HG02588 (cell line): ENCODE results near the gene FXYD2.
"Not testable (repeated sequence)": the region's sequence is repeated elsewhere in the genome, so short reads cannot be mapped to it uniquely, and the experiment has no call there.

Source experiments
- ATAC-seq: cut with Tn5 transposase; IDR thresholded peaks from one replicate; pipeline ENCODE4 v1.9.1; 2021; ENCODE audit warnings: mild to moderate bottlenecking, moderate library complexity; ENCODE audit not compliant: unreplicated experiment

Gene FXYD2

DNA sequence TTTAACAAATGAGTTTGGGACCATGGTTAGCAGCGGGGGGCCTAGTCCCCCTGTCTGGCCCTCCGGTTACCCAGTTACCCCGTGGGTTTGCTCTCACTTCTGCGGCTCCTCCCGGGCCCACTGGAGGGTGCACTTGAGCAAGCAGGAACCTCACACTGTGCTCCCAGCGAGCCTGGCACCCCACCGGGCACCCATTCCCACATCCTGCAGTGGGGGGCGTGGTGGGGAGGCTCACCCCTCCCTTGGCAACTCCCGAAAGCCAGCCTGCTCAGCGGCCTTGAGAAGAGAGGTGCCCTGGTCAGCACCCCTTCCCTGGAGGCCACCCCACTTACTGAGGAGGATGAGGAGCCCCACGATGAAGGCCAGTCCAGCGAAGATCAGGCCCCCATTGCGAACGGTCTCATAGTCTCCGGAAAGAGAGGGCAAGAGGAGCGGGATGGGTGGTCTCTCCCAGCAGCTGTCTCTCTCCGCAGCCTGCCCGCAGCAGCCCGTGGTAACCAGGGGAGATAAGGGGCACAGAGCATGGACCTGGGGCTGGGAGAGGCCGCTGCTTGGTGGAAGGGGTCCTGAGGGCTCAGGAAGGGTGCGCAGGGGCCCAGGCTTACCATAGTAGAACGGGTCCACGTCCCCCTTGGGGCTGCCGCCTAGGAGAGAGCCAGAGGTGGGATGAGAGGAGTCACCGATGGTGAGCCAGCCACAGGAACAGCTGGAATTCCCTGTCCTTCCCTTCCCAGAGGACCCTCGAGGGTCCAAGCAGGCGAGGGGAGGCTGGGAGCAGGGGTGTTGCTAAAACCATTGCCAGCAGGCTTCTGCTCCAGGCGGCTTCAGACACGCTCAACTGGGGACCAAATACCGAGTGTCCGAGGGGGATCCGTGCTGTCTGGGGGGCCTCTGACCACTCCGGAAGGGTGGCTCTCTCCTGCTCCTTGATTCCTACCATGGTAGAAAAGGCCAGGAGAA, 2.2 kb downstream of the FXYD2 start:
- no peak for ATAC-seq

DNA sequence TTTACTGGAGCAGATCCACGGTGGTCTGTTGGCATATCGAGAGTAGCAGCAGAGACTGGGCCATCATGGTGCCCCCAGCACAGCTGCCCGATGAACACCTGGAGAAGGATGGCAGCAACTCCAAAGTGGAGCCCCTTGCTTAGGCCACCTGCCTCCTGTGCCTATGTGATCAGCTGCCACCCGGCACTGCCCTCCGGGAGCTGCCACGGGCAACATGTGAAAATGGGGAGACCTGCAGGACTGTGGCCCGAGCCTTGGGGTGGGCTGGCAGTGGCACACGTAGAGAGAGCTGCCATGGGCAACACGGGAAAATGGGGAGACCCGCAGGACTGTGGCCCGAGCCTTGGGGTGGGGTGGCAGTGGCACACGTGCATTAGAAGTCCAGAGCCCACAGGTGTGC, 3.1 kb downstream of the FXYD2 start:
- no peak for ATAC-seq

DNA sequence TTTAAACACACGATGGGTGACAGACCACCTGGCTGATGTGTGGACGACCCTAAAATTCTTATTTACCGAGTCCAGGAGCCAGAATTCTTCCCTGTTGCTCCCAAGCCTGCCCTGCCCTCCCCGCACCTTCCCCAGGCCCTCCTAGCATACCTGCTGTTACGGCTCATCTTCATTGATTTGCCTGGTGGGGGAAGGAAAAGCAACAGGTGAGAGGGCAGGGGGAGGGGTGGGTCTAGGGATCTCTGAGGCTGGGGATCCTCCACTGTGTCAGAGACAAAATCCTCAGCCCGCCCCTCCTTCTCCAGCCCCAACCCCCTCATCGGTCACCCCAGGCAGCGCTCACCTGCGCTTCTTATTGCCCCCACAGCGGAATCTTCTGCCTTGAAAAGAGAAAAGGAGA, 4.0 kb downstream of the FXYD2 start:
- ATAC-seq, result no peak

DNA sequence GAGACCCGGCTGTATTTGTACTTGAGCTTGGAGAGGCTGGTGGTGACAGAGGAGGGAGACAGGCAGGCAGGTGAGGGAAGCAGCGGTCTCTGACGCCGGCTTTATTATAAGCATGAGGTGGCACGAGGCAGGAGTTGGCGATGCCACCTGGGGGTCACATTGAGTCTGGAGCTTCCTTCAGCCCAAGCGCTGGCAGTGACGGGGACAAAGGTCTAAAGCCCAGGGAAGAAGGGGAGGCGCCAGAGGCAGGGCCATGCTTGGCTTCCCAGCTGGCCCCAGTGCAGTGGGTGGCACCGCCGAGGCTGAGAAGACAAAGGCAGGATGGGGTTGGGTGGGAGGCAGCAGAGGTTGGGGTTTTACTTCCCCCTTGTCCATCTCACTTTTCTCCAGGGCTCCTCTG, 4.5 kb downstream of the FXYD2 start:
- ATAC-seq, result no peak

DNA sequence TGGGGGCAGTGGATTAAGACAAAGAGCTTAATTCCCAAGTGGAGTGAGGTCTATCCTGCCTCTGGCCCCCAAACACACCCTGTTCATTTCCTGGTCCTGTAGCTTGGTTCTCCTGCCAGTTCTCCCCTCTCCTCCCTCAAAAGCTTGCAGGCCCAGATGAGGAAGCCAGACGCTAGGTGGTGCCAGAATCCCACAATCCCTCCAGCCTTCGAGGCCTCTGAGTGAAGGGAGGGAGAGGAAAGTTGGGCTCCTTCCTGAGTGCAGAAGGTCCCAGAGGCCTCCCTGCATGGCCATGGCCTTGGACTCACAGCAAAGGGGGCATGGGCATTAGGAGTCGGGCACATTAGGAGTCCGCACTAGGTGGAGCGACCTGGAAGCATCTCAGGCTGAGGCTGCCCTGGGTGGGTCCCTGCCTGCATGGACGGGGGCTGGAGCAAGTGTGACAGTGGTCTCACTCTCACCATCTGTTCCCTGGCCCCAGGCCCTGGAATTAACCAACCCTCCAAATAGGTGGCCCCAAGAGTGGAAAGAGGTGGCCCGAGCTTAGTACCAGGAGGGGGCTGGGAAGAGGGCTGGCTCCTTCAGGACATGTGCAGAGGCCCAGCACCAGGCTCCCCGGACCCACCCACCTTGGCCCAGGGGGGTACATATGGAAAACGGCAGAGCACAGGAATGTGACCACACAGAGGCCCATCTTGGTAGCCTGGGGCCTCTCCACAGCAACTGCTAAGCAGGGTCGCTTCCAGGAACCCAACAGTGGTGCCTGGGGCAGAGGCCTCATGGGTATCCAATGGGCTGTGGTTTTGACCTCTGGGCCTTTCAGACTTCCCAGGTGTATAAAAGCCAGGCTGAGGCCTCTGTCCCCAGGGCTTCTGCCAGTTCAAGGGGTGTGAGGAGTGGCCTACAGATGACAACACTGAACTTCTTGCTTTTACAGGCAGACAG, 5.2 kb downstream of the FXYD2 start:
- no peak for ATAC-seq

DNA sequence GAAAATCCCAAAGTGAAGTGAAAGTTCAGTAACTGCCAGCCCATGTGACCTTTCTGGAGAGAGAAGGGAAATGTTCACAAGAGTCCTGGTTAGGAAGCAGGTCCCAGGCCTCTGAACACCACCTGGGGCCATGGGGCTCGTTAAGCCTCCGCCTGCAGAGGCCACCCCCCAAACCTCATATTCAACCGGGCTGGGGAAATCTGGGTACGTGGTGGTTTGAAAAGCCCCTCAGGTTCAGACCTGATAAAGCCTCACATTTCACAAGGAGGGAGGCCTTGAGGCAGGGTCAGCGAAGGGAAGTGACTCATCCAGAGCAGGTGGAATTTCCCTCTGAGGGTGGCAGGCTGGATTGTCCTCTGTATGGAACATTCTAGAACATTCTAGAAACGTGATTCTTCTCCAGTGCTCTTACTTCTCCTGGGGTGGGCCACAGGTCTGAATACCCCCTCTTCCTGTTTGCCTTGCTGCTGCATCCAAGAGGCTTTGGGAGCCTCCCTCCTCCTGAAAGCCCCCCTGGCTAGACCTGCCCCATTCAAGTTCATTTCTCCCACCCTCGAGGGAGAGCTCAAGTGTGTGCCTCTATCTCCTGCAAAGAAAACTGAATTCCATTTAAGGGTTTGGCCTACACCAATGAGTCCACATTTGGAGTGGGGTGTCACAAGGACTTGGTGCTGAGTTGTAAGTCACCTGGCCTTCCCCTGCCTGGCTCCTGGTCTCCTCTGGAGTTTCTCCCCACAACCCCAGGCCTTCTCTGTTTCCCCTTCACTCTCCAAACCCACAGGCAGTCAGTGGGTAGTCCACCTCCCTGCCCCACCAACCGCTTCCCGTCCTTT, 6.3 kb downstream of the FXYD2 start:
- ATAC-seq, result no peak

DNA sequence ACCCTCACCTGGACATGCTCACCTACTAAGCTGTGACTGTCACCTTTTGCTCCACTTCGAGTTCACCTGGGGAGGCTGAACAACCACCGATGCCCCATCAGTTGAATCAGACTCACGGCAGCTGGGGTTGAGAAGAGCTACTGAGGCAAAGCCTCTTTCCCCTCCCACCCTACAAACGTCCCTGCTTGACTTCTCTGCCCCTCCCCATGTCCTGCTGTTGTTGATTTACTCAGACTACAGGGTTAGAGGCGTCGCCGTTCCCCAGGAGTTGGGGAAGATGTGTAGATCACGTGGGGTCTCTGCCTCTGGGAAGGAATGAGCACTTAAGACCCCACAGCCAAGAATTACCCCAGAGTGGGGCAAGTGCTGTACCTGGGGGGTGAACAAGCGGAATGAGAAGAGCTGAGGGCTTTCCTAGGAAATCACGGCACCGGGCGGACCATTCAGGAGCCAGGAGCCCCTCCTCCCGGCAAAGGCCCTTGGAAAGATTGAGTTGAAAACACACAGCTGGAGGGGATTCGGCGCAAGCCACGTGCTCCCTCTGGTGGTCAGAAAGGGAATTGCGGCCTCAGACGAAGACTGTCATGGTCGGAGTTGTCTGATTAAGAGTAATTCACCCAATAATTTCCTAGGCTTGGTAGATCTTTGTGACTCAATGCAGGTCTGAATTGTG, 7.0 kb downstream of the FXYD2 start:
- no peak for ATAC-seq

DNA sequence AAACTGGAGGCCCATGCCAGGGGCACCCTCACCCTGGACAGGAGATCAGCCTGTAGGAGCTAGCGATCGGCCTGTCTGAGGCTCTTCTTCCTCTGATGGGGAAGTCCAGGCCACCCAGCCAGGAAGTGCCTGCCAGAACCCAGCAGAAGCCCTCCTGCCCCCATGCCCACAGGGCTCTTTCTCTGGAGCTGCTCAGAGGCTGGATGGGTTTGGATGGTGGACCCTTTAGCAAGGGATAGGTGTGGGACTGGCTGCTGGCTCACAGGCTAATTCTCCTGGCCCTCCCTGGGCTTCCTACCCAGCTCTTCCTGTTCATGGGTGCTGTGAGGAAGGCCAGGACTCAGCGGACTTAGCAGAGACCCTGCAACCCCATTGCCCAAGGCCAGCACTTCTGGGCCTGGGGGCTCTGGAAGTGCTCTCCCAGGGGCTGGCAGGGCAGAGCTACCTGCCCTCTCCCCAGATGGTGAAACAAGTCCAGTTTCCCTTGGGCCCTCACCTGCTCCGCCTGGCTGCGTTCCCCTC, 7.6 kb downstream of the FXYD2 start:
- ATAC-seq, result no peak

DNA sequence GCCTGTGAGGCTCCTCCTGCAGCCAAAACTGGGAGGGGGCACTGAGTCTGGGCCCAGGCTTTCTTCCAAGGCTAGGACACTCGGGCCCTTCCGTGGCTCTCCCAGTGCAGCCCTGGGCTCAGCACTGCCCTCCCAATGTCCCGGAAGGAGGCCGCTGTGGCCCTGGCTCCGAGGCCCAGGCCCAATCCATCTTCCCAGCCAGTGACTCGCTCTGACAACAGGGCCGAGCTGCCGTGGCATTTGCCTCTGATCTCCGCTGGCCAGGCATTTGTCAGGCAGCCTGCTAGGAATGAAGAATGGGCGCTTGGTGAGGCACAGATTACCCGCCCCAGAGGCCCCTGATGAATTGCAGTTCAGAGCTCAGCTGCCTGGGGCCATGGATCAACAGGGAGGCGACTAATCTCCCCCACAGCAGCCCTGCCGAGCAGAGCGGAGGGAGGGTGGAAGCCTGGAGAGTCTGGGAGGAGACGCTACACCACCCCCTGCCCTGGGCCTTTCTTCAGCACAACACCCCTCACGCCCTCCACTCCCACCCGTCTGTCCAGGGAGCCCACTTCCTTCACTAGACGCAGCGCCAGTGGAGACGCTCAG, 8.3 kb downstream of the FXYD2 start:
- no peak for ATAC-seq

DNA sequence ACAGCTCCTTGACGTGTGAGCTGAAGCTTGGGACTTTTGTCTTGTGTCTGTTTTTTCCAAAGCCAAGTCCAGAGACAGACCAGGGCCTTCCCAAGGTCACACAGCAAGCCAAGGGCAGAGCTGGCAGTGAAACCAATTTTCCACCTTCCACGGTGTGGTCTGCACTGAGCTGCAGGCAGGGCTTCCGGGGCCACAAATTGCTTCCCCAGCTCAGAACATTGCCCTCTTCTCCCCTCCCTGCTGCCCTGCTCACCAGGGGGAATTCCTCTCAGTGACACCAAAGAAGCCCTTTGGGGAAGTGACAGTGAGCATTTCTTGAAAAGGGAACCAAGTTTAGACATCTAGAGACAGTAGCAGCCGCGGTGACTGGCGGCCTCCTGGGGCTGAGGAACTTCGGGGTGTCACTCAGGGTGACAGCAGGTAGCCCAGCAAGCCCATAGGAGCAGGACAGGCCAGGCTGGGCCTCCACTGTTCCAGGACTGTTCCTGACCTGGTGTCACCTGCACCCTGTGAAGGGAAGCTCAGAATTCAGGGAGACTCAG, 9.2 kb downstream of the FXYD2 start:
- peak; percentile 59 for ATAC-seq

DNA sequence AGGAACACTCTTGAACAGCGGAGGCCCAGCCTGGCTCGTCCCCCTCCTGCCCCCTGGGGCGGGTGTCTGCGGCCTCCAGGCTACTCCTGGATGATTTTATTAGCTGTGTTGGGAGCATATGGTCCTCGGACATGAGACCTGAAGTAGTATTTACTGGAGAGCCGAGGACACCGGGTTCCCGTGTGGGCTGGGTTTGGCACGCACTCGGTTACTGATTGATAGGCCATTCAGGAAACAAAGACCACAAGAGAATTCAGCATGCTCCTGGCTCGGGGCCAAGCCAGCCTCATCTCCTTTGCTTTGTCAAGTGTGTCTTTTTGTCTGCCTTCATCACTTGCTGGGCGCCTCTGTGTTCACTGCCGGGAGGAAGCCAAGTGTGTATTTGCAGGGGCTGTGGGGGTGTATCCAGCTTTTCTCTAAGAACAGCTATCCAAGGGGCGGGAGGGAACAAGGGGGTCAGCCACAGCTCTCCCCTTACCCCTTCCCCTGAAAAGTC, 9.7 kb downstream of the FXYD2 start:
- ATAC-seq, result peak; percentile 40

DNA sequence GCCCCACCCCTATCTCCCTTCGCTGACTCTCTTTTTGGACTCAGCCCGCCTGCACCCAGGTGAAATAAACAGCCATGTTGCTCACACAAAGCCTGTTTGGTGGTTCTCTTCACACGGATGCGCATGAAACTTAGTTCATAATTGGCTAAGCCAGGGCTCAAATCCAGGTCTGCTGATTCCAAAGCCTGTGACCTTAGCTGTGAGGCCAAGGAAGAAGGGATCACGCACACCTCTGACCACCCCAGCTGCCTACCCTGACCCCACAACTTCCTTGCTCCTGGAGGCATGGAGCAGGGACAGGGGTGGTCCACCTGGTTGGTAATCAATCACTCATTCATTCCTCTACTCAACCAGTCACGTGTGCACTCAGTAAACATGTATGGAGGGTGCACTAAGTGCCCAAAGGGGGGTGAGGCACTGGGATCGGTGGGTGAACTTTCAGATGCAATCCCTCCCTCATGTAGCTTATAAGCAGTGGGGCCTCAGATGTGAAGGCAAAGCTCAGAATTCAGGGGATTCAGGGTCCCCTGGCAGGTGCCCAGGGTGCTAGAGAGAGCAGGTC, 10.3 kb downstream of the FXYD2 start:
- ATAC-seq, result peak; percentile 1

DNA sequence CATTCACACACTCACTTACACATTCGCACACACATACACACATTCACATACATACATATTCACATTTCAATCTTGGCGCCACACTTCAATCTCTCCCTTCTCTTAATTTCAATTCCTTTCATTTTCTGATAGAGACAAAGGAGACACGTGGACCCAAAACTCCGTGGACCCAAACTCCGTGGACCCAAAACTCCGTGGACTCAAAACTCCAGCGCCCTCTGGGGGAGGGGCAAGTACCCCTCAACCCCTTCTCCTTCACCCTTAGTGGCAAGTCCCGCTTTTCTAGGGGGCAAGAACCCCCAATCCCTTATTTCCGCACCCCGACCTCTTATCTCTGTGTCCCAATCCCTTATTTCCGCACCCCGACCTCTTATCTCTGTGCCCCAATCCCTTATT, 14.5 kb downstream of the FXYD2 start:
- not testable (repeated sequence) for ATAC-seq

DNA sequence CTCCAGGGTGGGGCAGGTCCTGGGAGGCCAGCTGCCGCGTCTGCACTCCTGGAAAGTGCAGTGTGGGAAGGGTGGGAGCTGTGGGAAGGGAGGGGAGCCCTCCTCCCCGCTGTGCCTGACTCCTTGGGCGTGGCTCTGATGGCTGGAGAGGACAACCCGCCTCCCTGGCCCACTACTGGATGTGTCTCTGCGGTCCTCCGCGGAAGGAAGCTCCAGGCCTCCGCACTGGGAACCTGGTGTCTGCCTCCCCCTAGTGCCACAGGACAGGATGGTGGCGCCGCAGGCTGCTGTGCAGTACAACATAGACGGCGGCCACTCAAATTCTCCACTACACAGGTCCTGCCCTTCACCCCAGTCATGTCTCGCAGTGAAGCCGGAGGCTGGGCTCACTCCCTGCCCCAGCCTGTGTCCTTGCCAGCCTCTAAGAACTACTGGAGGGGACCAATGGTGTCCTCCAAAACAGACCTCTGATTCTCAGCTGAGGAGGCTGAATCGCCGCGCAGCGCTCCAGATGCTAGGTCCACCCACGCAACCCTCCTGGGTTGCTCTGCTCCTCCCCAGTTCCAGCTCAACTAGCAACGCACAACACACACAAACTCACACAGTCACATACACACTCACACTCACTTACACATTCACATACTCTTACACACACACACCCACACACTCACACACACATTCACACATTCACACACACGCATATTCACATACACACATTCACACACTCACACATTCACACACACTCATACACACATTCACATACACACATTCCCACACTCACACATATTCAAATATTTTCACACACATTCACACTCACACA, 15.1 kb downstream of the FXYD2 start:
- ATAC-seq, result no peak

DNA sequence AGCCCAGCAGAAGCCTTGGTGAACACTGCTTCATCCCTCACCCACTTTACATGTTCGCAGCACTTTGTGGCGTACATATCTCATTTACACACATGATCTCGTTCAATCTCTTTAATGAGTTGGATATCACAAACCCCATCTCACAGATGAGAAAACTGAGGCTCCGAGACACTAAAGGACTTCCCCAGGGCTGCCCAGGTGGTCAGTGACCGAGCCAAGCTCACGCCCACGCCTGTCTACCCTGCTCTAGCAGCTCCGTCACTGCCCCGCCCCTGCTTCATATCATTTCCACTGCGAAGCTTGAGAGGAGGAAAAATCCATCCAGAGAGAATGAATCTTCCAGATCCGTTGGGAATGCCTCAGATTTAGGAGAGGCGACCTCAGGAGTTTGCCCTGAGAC, 15.8 kb downstream of the FXYD2 start:
- ATAC-seq, result no peak

DNA sequence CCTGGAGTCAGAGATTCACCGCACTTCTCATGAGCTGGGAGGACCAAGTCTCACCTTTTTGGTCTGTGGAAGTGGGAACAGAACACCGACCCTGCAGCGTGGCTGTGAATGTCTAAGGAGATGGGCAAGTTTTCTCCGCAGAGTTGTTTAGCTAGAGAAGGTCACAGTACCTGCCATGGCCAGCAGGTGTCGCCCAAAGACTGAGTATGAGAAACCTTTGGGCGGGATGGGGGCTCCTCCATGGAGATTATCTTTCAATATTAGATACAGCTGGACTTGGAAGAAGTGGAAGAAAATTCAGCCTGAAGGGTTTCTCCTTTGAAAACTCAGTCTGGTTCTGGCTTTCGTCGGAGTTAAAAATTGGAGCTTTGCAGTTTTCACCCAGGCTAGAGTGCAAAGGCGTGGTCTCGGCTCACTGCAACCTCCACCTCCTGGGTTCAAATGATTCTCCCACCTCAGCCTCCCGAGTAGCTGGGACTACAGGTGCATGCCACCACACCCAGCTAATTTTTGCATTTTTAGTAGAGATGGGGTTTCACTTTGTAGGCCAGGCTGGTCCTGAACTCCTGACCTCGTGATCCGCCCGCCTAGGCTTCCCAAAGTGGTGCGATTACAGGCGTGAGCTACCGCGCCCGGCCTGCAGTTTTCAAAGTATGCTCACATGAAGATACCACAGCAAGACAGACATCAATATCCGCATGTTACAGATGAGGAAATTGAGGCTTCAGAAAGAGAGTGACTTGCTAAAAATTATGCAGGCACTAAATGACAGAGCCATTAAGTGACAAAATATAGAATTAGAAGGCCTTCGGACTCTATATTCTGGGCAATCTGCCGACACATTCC, 16.8 kb downstream of the FXYD2 start:
- no peak for ATAC-seq

DNA sequence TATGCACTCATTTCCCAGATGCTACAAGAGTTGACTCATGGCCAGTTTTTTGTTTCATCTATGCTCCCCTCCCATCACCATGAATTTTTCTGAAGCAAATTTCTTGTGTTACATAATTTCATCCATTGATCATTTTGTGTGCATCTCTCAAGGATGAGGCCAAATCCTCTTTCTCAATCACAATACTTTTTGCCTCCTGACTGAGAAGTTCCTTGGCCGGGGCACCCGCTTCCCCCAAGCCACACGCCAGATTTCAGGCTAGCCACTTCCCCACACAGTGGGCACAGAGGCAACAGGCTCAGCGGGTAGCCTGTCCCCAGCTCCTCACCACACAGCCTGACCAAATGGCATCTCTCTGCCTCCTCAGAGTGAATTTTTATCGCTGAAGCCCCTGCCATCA, 17.7 kb downstream of the FXYD2 start:
- no peak for ATAC-seq
